ENCODE results near the gene ACTL10. TPM values are rescaled to one million over a fixed set of nuclear protein-coding genes. Genes with fewer than 3 reads are reported as not detected.
A peak's percentile ranks its signal among the peaks of the same experiment; 100 is the strongest.

ACTL10 gene
- total RNA-seq, 6 experiments from 2014 or later = 0.20 to 1.1 (median 0.56) TPM; not detected in 1

GRCh38 chr20:33660035-33660684 is 6.6 kb upstream of the ACTL10 start:
- intact Hi-C loops (cut with DNase I) = no loop called here
- no peaks in the 10 kb centered on the region for H3K9me3 ChIP-seq
- H3K4me1 ChIP-seq = peaks cover 0 to 12% (median 4%) of the 10 kb centered on the region in 4 donors
- H3K4me3 ChIP-seq = no peak overlapping the region
- TF ChIP-seq, protein P1, sequence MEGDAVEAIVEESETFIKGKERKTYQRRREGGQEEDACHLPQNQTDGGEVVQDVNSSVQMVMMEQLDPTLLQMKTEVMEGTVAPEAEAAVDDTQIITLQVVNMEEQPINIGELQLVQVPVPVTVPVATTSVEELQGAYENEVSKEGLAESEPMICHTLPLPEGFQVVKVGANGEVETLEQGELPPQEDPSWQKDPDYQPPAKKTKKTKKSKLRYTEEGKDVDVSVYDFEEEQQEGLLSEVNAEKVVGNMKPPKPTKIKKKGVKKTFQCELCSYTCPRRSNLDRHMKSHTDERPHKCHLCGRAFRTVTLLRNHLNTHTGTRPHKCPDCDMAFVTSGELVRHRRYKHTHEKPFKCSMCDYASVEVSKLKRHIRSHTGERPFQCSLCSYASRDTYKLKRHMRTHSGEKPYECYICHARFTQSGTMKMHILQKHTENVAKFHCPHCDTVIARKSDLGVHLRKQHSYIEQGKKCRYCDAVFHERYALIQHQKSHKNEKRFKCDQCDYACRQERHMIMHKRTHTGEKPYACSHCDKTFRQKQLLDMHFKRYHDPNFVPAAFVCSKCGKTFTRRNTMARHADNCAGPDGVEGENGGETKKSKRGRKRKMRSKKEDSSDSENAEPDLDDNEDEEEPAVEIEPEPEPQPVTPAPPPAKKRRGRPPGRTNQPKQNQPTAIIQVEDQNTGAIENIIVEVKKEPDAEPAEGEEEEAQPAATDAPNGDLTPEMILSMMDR (IDR thresholded peaks at IDR 0.05) = no peak
- no peak for TF ChIP-seq POLR2A (IDR thresholded peaks at IDR 0.05)
- DNase-seq (no peak), ATAC-seq (no peak)
- WGBS (ENCODE audit: insufficient coverage, low coverage, low lambda C conversion rate, missing lambda C conversion rate) = no CpG with 5 or more reads among the region's 21 CpGs
- H3K27me3 ChIP-seq = no peaks in the 10 kb centered on the region
- H3K27ac ChIP-seq = no peak overlapping the region
- peaks cover 0 to 7% (median 0%) of the 10 kb centered on the region in 4 donors for H3K36me3 ChIP-seq

DNA sequence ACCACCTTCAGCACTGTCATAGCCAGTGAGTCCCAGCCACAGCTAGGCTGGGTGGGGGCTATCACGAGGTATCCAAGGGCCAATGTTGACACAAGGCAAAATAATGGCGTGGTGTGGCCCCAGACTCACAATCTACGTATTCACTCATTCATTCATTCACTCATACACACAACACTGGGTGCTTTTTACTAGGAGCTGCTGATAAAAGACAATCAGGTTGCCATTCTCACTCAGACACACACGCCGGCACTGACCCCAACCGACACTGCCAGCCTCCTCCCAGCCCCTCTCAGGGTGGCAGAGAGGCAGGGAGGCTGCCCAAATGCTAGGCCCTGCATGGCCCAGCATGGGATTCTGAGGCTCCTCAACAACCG is 6.1 kb upstream of the ACTL10 start:
- H3K4me1 ChIP-seq = peaks cover 0 to 12% (median 4%) of the 10 kb centered on the region in 4 donors
- H3K36me3 ChIP-seq = peaks cover 0 to 7% (median 0%) of the 10 kb centered on the region in 4 donors
- H3K4me3 ChIP-seq = no peak overlapping the region
- no peak overlapping the region for H3K27ac ChIP-seq
- intact Hi-C loops (cut with DNase I) = no loop called here
- no peak for TF ChIP-seq POLR2A (IDR thresholded peaks at IDR 0.05)
- TF ChIP-seq, protein P1 (IDR thresholded peaks at IDR 0.05) = no peak
- DNase-seq = no peak
- no peaks in the 10 kb centered on the region for H3K9me3 ChIP-seq
- no peak for ATAC-seq
- no CpG with 5 or more reads among the region's 7 CpGs for WGBS (ENCODE audit: insufficient coverage, low coverage, low lambda C conversion rate, missing lambda C conversion rate)
- H3K27me3 ChIP-seq = no peaks in the 10 kb centered on the region

- intact Hi-C loops (cut with DNase I) = no loop called here
- no peaks in the 10 kb centered on the region for H3K27me3 ChIP-seq
- no peak for TF ChIP-seq POLR2A (IDR thresholded peaks at IDR 0.05)
- TF ChIP-seq, protein P1 (IDR thresholded peaks at IDR 0.05) = no peak
- H3K4me1 ChIP-seq = peaks cover 0 to 16% (median 4%) of the 10 kb centered on the region in 4 donors
- DNase-seq (no peak), ATAC-seq (no peak)
- peak within 1 kb of the TSS; percentile 55 to 79 (median 59) for H3K27ac ChIP-seq
- peaks cover 0 to 4% (median 0%) of the 10 kb centered on the region in 4 donors for H3K36me3 ChIP-seq
- no peaks in the 10 kb centered on the region for H3K9me3 ChIP-seq
- WGBS (ENCODE audit: insufficient coverage, low coverage, low lambda C conversion rate, missing lambda C conversion rate) = 89% methylated on average over 6 of the region's 10 CpGs
- peak within 1 kb of the TSS; percentile 61 to 87 (median 74) for H3K4me3 ChIP-seq
Observed at GRCh38 chr20:33662172-33662571, 4.6 kb upstream of the ACTL10 start, which contains the start of gene C20orf144. TSS of gene C20orf144 (plus strand) at chr20:33662327. CDS start at chr20:33662346, 19 bp downstream.

DNA sequence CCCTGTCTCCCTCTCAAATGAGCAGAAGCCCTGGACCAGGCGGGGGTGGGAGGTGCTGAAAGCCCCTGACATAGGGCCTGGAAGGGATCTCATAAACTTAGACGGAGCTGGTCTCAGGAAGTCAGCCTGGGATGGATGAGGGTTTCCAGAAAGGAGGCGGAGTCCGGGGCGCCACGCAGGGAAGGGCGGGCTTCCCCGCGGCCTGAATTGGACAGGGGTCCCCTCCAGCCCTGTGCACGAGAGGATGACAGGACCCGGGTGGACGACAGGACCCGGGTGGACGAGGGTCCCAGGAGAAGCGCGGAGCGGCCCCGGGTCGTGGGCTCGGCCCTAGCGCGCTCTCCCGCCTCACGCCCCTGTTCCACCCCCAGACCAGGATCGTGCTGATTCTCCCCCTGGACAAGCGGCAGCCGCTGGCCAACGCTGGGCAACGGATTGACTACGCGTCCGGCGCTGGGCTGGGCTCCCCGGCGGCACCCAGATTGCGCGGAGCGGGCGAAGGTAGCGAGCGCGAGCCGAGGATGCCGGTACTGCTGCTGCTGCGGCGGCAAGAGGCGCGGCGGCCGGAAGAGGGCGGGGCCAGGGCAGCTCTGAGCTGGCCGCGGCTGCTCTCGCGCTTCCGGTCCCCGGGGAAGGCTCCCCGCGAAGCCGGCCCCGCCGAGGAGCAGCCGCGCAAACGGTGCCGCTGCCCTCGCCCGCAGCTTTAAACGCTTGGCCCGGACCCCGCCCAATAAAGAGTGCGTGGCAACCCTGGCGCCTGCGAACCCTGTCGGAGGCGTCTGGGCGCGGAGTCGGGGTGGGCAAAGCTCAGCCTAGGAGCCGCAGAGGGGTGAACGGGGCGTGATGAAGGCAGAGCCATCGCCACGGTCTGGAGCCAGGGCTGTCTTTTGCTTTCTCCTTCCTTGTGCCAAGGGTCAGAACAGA is 3.3 kb upstream of the ACTL10 start:
- Histone ChIP-seq H3K4me3 (peak overlapping the region; percentile 61 to 87 (median 74)), H3K27me3 (no peaks in the 10 kb centered on the region), H3K4me1 (peaks cover 0 to 22% (median 7%) of the 10 kb centered on the region in 4 donors), H3K36me3 (no peaks in the 10 kb centered on the region), H3K27ac (peak overlapping the region; percentile 55 to 79 (median 59)), H3K9me3 (no peaks in the 10 kb centered on the region)
- intact Hi-C loops (cut with DNase I) = no loop called here
- WGBS (ENCODE audit: insufficient coverage, low coverage, low lambda C conversion rate, missing lambda C conversion rate) = 3% methylated on average over 23 of the region's 84 CpGs
- peak; percentile 84 to 90 (median 90) for DNase-seq
- TF ChIP-seq, protein P1 (IDR thresholded peaks at IDR 0.05) = no peak
- peak; percentile 87 for TF ChIP-seq POLR2A (IDR thresholded peaks at IDR 0.05)
- peak; percentile 57 to 72 (median 62) for ATAC-seq
